ENCODE results near the gene CDH8. TPM values are rescaled to one million over a fixed set of nuclear protein-coding genes. Genes with fewer than 3 reads are reported as not detected.

The CDH8 gene
- total and polyA plus RNA-seq, 2 donors (not counting 1 experiment from before 2014, with no cell fraction given) = not detected

DNA sequence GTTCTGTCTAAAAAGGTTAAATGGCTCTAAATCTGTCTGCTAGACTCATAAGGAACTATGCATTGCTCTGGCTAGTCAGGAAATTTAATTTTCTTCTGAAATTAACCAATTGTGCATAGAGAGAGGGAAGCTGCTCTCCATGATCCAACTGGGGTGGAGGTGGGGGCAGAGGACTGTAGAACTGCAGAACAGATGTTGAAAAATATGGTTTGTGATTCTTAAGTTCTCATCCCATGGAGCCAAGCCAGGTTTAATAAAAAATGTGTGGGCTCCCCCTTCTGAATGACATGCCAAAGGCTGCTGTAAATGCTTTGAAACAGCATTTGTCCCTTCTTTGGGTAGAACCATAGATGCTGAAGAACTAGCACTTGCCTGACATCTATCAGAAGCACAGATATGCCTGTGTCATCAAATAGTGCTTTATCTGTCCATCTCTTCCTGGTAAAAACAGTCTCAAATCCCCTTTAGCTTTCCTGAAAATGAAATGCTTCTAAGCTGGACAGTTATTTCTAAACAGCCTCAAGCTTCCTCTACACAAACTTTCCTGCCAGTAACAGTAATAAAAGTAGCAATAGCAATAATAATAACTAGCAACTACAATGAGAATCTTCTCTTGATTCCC is 221.4 kb downstream of the CDH8 start:
- no peak for DNase-seq
- no peak for ATAC-seq (ENCODE audit: low read depth)
- H3K27me3 Mint-ChIP-seq = no peaks in the 10 kb centered on the region
- Histone ChIP-seq H3K4me2 (replicated peaks; ENCODE audit: low read depth, low read length, poor library complexity, severe bottlenecking) (no peak overlapping the region), H3K4me3 (ENCODE audit: control extremely low read depth in 1 of 5, extremely low read depth in 1 of 5, insufficient read depth in 1 of 5, low read depth in 2 of 5, low read length in 4 of 5) (no peak overlapping the region), H3K36me3 (replicated peaks in 1 of 2; ENCODE audit: control extremely low read depth in 1 of 2, control insufficient read depth in 1 of 2, extremely low read depth in 1 of 2, insufficient read depth in 2 of 2, low read length in 1 of 2) (no peaks in the 10 kb centered on the region), H3K79me2 (ENCODE audit: control insufficient read depth, insufficient read depth, low read length) (no peaks in the 10 kb centered on the region), H3K9me3 (ENCODE audit: control extremely low read depth in 1 of 3, control insufficient read depth in 2 of 3, insufficient read depth in 1 of 3, low read length in 2 of 3) (peaks cover 0 to 4% (median 0%) of the 10 kb centered on the region in 3 donors), H4K20me1 (ENCODE audit: control insufficient read depth, insufficient read depth, low read length, poor library complexity, severe bottlenecking) (no peaks in the 10 kb centered on the region), H3K4me1 (ENCODE audit: control insufficient read depth in 2 of 2, insufficient read depth in 2 of 2, low read length in 2 of 2) (no peaks in the 10 kb centered on the region), H3K27ac (ENCODE audit: low read length in 2 of 2) (no peak overlapping the region), H3K9ac (ENCODE audit: low read length) (no peak overlapping the region), H3K27me3 (replicated peaks in 1 of 4; ENCODE audit: control extremely low read depth in 1 of 4, control insufficient read depth in 3 of 4, insufficient read depth in 4 of 4, low read length in 3 of 4) (no peaks in the 10 kb centered on the region), H2AFZ (ENCODE audit: insufficient read depth, low read depth, low read length, poor library complexity, severe bottlenecking) (no peak overlapping the region)
- H3K4me3 Mint-ChIP-seq = no peak overlapping the region
- POLR2A ChIA-PET = no interaction called here
- peaks cover 5% of the 10 kb centered on the region for H3K9me3 Mint-ChIP-seq (ENCODE audit: insufficient read depth)
- no peak overlapping the region for H3K27ac Mint-ChIP-seq
- H3K4me1 Mint-ChIP-seq = no peaks in the 10 kb centered on the region
- intact Hi-C loops (cut with micrococcal nuclease) = no loop called here
- TF ChIP-seq EZH2 (IDR thresholded peaks at IDR 0.05; ENCODE audit: borderline replicate concordance, insufficient read depth, low read depth, low read length, poor library complexity, severe bottlenecking) (no peak), CTCF (IDR thresholded peaks at IDR 0.05) (no peak)
- CTCF ChIA-PET = interaction anchor here (0.6 kb wide), 1 partner anchor 81 kb away, joined by 4 read pairs; no protein-coding TSS in a partner anchor

GRCh38 chr16:61813339-61813738 is 222.9 kb downstream of the CDH8 start:
- Histone ChIP-seq H3K9ac (ENCODE audit: low read length) (no peak overlapping the region), H3K27ac (ENCODE audit: low read length in 2 of 2) (no peak overlapping the region), H3K4me1 (ENCODE audit: control insufficient read depth in 2 of 2, insufficient read depth in 2 of 2, low read length in 2 of 2) (no peaks in the 10 kb centered on the region), H3K4me2 (replicated peaks; ENCODE audit: low read depth, low read length, poor library complexity, severe bottlenecking) (no peak overlapping the region), H3K79me2 (ENCODE audit: control insufficient read depth, insufficient read depth, low read length) (no peaks in the 10 kb centered on the region), H3K4me3 (ENCODE audit: control extremely low read depth in 1 of 5, extremely low read depth in 1 of 5, insufficient read depth in 1 of 5, low read depth in 2 of 5, low read length in 4 of 5) (no peak overlapping the region), H3K27me3 (replicated peaks in 1 of 4; ENCODE audit: control extremely low read depth in 1 of 4, control insufficient read depth in 3 of 4, insufficient read depth in 4 of 4, low read length in 3 of 4) (no peaks in the 10 kb centered on the region), H3K36me3 (replicated peaks in 1 of 2; ENCODE audit: control extremely low read depth in 1 of 2, control insufficient read depth in 1 of 2, extremely low read depth in 1 of 2, insufficient read depth in 2 of 2, low read length in 1 of 2) (no peaks in the 10 kb centered on the region), H2AFZ (ENCODE audit: insufficient read depth, low read depth, low read length, poor library complexity, severe bottlenecking) (no peak overlapping the region), H3K9me3 (ENCODE audit: control extremely low read depth in 1 of 3, control insufficient read depth in 2 of 3, insufficient read depth in 1 of 3, low read length in 2 of 3) (peaks cover 0 to 4% (median 0%) of the 10 kb centered on the region in 3 donors), H4K20me1 (ENCODE audit: control insufficient read depth, insufficient read depth, low read length, poor library complexity, severe bottlenecking) (no peaks in the 10 kb centered on the region)
- 91% methylated on average over 6 of the region's 8 CpGs for WGBS (ENCODE audit: insufficient coverage)
- POLR2A ChIA-PET = no interaction called here
- Mint-ChIP-seq H3K27me3 (no peaks in the 10 kb centered on the region), H3K27ac (no peak overlapping the region), H3K4me3 (no peak overlapping the region), H3K9me3 (ENCODE audit: insufficient read depth) (peaks cover 5% of the 10 kb centered on the region), H3K4me1 (no peaks in the 10 kb centered on the region)
- ATAC-seq (ENCODE audit: low read depth) (no peak), DNase-seq (no peak)
- intact Hi-C loops (cut with micrococcal nuclease) = no loop called here
- TF ChIP-seq CTCF (IDR thresholded peaks at IDR 0.05) (no peak), EZH2 (IDR thresholded peaks at IDR 0.05; ENCODE audit: borderline replicate concordance, insufficient read depth, low read depth, low read length, poor library complexity, severe bottlenecking) (no peak)
- CTCF ChIA-PET = no interaction called here
